ENCODE data around the gene PILRB.

- TF ChIP-seq POLR2A (IDR thresholded peaks at IDR 0.05; ENCODE audit: low read depth, low read length) = no peak
- TF ChIP-seq TAF1 (IDR thresholded peaks at IDR 0.05; ENCODE audit: low read depth, low read length) = no peak
These were observed 15.2 kb upstream of the PILRB start for GRCh38 chr7:100342765-100343164.
